HFFc6 (cell line): ENCODE results near the gene RGS6. TPM values are rescaled to one million over a fixed set of nuclear protein-coding genes. Genes with fewer than 3 reads are reported as not detected.

ENCODE experiments used
- DNase-seq: peaks from one replicate; pipeline ENCODE4 v3.0.0-alpha.2; 2018
- H3K27ac Mint-ChIP-seq: 2 replicates; pipeline ENCODE4 v1.8.0; 2020; ENCODE audit warnings: mild to moderate bottlenecking, mixed read lengths
- H3K27me3 Mint-ChIP-seq: 2 replicates; pipeline ENCODE4 v1.8.0; 2021; ENCODE audit warnings: mild to moderate bottlenecking, moderate library complexity, mixed read lengths; ENCODE audit not compliant: insufficient read depth
- H3K36me3 Mint-ChIP-seq: 2 replicates; pipeline ENCODE4 v1.8.0; 2021; ENCODE audit warnings: low read depth, mixed read lengths
- H3K4me1 Mint-ChIP-seq: 2 replicates; pipeline ENCODE4 v1.8.0; 2020; ENCODE audit warnings: low read depth, mixed read lengths
- H3K4me3 Mint-ChIP-seq: 2 replicates; pipeline ENCODE4 v1.8.0; 2020; ENCODE audit warnings: mild to moderate bottlenecking, moderate library complexity, mixed read lengths
- H3K9me3 Mint-ChIP-seq: 2 replicates; pipeline ENCODE4 v1.8.0; 2020; ENCODE audit warnings: mild to moderate bottlenecking, mixed read lengths
- total RNA-seq, 6 experiments: library from RNA; stranded (reverse); fragmentation: NEBNext Ultra II Directional; extraction: Animal tissue kit (Norgen Biotek cat#: 25700); gene quantifications; 2 replicates in 1 of 6; 3 replicates in 5 of 6; pipeline ENCODE4 v1.2.3, GENCODE V29; 2021
- TF ChIP-seq, protein P1 (sequence below): fragments of 200-600 bp; sonication (generic); IDR thresholded peaks from 2 replicates; pipeline ENCODE4 v1.5.0; 2021; ENCODE audit warnings: antibody characterized with exemption, mild to moderate bottlenecking

Gene RGS6
- total RNA-seq, 6 experiments from 2014 or later, result not detected

DNA sequence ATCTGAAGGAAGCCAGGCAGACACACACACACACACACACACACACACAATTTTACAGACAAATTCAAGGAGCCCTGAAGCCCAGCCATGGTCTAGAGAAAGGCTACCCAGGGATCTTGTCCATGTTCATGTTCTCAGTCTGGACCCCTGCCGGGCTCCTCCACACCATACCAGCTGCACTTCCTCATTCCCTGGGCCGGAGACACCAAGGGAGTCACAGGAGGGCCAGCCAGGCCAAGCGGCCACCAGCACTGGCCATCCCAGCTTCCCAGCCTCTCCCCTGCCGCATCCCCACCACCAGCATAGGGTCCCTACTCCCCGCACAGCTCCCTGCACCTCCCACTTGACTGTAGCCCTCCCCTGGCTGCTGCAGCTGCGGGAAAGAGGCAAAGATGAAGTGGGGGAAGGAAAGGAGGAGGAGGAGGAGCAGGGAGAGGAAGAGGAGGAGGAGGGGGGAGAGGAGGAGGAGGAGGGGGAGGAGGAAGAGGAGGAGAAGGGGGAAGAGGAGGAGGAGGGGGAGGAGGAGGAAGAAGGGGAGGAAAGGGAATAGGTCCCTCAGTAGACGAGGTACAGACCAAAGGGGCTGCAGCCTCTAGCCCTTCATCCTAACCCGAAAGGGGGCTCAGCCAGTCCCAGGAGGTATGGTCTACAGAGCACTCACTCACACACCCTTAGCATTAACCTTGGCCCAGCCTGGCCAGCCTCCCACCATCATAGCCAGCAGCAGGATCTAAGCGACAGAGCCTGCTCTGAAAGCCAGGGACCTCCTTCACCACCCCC lies 668.5 kb downstream of the RGS6 start:
- TF ChIP-seq, protein P1, sequence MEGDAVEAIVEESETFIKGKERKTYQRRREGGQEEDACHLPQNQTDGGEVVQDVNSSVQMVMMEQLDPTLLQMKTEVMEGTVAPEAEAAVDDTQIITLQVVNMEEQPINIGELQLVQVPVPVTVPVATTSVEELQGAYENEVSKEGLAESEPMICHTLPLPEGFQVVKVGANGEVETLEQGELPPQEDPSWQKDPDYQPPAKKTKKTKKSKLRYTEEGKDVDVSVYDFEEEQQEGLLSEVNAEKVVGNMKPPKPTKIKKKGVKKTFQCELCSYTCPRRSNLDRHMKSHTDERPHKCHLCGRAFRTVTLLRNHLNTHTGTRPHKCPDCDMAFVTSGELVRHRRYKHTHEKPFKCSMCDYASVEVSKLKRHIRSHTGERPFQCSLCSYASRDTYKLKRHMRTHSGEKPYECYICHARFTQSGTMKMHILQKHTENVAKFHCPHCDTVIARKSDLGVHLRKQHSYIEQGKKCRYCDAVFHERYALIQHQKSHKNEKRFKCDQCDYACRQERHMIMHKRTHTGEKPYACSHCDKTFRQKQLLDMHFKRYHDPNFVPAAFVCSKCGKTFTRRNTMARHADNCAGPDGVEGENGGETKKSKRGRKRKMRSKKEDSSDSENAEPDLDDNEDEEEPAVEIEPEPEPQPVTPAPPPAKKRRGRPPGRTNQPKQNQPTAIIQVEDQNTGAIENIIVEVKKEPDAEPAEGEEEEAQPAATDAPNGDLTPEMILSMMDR, result no peak
- peaks cover 3% of the 10 kb centered on the region for H3K27me3 Mint-ChIP-seq
- DNase-seq, result no peak
- no peaks in the 10 kb centered on the region for H3K9me3 Mint-ChIP-seq
- H3K4me3 Mint-ChIP-seq, result no peak overlapping the region
- no peak overlapping the region for H3K27ac Mint-ChIP-seq
- H3K4me1 Mint-ChIP-seq, result peaks cover 9% of the 10 kb centered on the region
- H3K36me3 Mint-ChIP-seq, result no peaks in the 10 kb centered on the region

DNA sequence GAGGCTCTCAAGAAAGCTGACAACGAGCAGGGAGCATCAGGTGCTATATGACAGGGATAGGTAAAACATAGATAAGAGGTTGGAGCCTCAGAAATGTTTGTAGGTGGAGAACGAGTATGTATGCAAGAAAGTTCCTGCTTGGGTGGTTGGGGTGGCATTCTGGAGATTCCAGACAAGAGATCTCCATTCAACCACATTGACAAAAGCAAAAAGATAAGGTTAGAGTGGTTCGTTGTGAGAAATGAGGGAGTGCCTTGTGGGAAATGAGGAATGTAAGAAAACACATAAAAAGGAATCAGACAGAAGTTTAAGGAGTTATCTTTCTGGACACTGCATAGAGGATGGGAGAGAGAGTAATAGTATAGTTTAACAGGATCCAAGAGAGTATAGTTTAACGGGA lies 671.4 kb downstream of the RGS6 start:
- Mint-ChIP-seq H3K36me3 (0 out of 2 replicates have a peak, but pooled peaks cover 6% of the 10 kb centered on the region), H3K4me1 (peaks cover 34% of the 10 kb centered on the region), H3K9me3 (no peaks in the 10 kb centered on the region), H3K4me3 (no peak overlapping the region), H3K27ac (no peak overlapping the region; the same call in 1 of the 2 replicates), H3K27me3 (peaks cover 3% of the 10 kb centered on the region)
- TF ChIP-seq, protein P1, result no peak
- DNase-seq, result no peak

DNA sequence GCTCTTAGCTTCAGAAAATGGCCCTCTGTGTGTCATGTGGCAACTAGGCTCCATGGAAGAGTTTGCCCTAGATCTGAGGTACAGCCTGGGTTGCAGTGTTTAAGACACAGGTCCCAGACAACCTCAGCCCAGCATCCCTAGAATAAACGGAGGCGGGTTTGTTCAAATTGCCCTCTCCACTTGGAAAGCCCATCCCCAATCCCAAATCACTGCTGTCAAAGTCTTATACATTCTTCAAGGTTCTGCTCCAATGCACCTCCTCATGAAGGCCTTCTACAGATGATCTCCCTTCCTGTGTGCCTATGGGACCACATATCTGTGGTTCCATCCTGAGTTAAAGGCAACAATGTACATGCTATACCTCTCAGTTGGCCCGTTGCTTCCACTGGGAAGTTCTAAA lies 671.9 kb downstream of the RGS6 start:
- peaks cover 39% of the 10 kb centered on the region for H3K4me1 Mint-ChIP-seq
- TF ChIP-seq, protein P1, result no peak
- no peaks in the 10 kb centered on the region for H3K9me3 Mint-ChIP-seq
- H3K27me3 Mint-ChIP-seq, result peaks cover 3% of the 10 kb centered on the region
- no peak overlapping the region for H3K4me3 Mint-ChIP-seq
- DNase-seq, result no peak
- H3K27ac Mint-ChIP-seq, result no peak overlapping the region
- H3K36me3 Mint-ChIP-seq, result 0 out of 2 replicates have a peak, but pooled peaks cover 6% of the 10 kb centered on the region

DNA sequence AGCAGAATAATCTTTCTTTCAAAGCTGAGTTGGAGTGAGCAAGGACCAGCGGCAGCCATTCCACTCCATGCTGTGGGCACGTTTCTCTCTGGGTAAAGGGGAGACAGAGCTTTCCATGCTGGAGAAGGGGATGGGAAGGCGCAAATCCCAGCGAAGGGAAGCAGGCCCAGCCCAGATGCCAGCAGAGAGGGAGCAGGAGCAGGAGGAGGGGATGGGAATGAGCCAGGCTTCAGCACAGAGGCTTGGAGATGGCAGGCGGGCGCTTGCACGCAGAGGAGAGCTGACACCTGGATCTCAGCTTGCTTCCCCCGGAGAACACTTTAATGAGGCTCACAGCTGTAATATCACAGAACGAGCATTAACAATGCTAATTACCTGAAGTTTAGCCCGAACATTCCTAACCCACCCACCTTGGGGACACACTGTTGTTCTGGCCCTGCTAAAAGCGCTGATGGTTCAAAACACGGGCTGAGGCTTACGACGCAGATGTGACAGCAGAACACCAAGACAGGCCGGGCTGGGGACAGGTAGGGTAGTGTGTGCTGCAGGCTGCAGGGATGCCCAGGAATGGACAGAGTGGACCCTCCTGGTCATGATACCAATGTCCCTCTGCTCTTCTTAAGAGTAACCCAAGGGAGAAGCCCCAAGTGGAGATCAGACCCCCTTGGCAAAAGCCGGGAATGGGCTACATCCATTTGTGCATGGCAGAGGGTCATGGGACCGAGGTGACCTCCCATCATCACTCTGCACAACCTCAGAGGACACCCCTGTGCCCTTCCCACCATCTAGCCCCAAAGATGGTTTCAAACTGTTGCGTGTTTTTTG lies 673.1 kb downstream of the RGS6 start:
- Mint-ChIP-seq H3K27ac (no peak overlapping the region), H3K4me3 (no peak overlapping the region), H3K9me3 (no peaks in the 10 kb centered on the region), H3K27me3 (peaks cover 3% of the 10 kb centered on the region), H3K36me3 (0 out of 2 replicates have a peak, but pooled peaks cover 6% of the 10 kb centered on the region), H3K4me1 (peaks cover 50% of the 10 kb centered on the region)
- TF ChIP-seq, protein P1, result no peak
- DNase-seq, result no peak

DNA sequence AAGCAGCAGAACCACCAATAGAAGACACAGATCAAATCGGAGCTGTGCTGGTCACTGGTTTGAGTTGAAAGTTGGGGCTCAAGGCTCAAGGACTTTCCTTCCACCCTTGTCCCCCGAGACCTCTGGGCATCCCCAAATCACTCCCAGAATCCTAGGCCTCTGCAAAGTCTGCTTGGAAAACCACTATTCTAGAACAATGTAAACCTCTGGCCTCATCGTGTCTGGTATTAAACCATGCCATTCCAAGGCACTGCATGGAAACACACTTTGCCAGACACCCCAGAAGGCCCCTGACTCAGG lies 673.6 kb downstream of the RGS6 start:
- TF ChIP-seq, protein P1, result no peak
- H3K4me3 Mint-ChIP-seq, result no peak overlapping the region
- no peaks in the 10 kb centered on the region for H3K9me3 Mint-ChIP-seq
- H3K27ac Mint-ChIP-seq, result no peak overlapping the region
- DNase-seq, result no peak
- peaks cover 56% of the 10 kb centered on the region for H3K4me1 Mint-ChIP-seq
- H3K36me3 Mint-ChIP-seq, result 0 out of 2 replicates have a peak, but pooled peaks cover 6% of the 10 kb centered on the region
- peaks cover 3% of the 10 kb centered on the region for H3K27me3 Mint-ChIP-seq
